Measurements from ENCODE around the gene VPS11.
"Not testable (repeated sequence)": the region's sequence is repeated elsewhere in the genome, so short reads cannot be mapped to it uniquely, and the experiment has no call there.

VPS11 gene

GRCh38 chr11:119039471-119039870 lies 28.1 kb upstream of the VPS11 start:
- not testable (repeated sequence) for DNase-seq

DNA sequence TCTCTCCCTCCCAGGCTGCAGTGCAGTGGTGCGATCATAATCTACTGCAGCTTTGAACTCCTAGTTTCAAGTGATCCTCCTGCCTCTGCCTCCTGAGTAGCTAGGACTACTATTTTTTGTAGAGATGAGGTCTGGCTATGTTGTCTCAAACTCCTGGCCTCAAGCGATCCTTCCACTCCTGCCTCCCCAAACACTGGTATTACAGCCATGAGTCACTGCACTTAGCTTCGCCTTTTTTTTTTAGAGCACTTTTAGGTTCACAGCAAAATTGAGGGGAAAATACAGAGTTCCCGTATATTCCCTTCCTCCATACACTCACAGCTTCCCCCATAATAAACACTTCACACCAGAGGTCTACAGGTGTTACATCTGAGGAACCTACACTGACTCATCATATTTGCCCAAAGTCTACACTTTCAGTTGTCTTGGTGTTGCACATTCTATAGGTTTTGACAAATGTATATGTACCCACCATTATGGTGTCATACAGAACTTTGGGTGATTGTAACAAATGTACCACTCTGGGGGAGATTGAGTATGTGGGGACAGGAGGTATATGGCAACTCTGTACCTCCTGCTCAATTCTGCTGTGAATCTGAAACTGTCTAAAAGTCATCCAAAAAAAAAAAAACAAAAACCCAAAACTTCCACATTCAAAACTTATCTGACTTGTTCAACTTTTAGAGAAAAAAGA lies 25.6 kb upstream of the VPS11 start:
- DNase-seq: no peak

DNA sequence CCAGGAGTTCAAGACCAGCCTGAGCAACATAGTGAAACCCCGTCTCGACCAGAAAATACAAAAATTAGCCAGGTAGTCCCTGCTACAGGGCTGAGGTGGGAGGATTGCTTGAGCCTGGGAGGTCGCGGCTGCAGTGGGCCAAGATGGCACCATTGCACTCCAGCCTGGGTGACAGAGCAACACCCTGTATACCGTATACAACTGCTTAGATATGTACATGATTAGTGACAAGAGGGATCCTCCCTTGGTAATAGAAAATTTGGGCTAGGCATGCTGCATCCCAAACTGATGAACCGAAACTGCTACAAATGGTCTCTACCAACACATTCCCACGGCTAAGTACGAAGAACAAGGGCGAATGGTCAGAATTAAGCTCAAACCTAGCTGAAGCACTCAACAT lies 24.7 kb upstream of the VPS11 start:
- DNase-seq: no peak

DNA sequence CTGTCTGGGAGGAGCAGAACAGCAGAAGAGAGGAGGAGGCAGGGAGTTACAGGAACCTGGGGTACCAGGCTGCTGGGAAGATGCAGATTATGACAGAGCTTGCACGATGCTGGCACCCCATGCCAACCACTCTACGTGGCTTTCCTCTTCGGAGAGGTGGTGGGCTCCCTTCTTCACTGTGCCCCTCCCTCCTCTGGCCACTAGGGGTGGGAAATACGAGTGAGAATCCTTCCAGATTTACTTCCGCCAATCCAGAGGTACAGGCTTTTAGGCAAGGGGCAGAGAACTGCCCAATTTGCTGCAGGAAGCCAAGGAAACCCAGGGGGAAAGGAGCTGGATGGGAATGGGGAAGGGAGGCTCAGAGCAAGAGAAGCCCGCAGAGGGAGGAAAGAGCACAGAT lies 22.9 kb upstream of the VPS11 start:
- no peak for DNase-seq

DNA sequence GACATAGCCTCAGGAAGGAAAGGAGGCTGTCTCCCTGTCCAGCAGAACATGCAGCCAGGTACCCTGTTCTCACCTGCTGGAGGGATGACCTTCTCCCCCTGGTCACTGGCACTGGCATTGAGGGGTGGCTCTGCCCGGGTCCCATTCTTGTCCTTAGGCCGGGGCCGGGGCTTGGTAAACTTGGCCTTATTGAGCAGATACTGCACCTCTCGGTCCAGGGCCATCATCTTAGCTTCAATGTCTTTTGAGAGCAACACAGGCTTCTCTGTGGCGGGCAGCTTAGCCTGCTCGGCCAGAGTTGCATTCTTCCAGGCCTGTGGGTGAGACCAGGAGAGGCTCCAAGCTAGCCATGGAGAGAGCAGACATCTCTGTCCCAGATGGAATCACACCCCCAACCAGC lies 21.1 kb upstream of the VPS11 start:
- DNase-seq: no peak

DNA sequence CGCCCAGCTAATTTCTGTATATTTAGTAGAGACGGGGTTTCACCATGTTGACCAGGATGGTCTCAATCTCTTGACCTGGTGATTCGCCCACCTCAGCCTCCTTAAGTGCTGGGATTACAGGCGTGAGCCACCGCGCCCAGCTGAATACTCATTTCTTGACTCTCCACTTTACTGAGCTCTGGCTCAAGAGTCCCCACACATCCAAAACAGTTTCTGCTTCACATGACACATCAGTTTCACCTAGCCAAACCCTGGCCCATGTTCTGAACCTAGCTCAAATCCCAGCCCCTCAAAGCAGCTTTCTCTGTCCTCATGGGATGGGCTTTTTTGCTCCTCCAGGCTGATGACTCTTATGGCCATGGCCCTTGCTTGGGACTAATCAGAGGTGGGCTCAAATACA lies 20.4 kb upstream of the VPS11 start:
- DNase-seq: no peak

DNA sequence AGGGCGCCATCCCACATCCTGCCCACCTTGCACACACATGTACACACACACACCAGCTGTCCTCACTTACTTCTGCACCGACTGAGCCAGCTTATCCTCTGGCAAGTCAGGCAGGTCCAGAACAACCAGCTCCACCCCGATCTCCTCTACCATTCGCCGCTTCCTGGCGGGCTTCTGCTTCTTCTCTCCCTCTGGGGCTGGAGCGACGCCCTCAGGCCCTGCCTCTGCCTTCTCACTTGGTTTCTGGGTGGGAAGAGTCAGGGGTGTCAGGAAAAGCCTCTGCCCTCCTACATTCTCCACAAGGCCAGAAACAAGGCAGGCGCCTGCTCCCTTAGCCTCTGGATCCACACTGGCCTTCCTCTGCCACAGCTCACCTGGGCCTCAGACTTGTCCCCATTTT lies 19.0 kb upstream of the VPS11 start:
- DNase-seq: no peak

GRCh38 chr11:119049081-119049480 lies 18.5 kb upstream of the VPS11 start:
- DNase-seq: no peak

DNA sequence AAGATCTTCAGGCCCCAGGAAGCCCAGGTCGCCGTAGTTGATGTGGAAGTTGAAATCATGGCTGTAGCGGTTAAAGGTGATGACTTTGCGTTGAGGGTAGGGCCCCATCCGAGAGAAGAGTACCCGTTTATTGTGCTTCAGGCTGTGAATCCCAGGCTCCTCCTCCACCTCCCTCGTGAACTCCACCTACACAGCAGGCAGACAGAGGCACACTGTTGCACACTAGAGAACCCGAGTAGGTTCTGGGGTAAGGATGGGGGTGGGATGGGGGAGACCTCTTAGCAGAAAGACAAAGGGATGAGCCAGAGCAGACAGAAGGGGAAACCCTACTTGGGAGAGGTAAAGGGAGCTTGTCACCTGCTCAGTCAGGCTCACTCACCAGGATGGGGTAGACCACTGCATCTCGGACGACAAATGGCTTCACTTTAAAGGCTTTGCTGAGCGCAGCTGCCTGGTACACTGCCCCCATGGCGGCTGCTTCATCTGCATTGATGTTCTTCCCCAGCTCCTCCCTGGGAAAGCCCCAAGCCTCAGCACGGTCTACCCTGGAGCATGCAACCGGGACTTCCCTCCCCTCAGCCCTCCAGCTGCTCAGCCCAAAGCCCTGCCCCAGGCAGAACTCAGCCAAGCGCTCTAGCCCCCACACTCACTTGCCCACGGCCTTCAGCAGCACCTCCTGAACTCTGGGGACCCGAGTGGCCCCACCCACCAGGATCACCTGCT lies 16.0 kb upstream of the VPS11 start:
- DNase-seq: no peak

GRCh38 chr11:119052163-119052814 lies 15.3 kb upstream of the VPS11 start:
- DNase-seq: no peak

DNA sequence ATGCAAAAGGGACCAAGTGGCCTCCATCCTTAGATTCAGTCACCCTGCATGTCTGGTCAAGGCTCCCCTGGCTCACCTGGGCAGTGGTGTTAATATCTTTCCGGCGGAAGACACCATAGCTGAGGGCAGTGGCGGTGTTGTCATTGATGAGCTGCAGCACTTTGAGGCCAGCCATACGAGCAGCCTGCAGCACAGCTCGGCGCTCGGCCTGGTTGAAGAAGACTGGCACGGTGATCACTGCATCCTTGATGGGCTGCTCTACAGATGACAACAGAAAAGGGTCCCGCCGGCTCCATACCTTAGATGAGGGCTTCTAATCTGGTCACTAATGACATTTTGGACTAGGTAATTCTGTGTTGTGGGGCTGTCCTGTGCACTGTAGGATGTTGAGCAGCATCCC lies 13.2 kb upstream of the VPS11 start:
- DNase-seq: no peak

- no peak for DNase-seq
Measured at GRCh38 chr11:119055901-119056300, 11.7 kb upstream of the VPS11 start.

DNA sequence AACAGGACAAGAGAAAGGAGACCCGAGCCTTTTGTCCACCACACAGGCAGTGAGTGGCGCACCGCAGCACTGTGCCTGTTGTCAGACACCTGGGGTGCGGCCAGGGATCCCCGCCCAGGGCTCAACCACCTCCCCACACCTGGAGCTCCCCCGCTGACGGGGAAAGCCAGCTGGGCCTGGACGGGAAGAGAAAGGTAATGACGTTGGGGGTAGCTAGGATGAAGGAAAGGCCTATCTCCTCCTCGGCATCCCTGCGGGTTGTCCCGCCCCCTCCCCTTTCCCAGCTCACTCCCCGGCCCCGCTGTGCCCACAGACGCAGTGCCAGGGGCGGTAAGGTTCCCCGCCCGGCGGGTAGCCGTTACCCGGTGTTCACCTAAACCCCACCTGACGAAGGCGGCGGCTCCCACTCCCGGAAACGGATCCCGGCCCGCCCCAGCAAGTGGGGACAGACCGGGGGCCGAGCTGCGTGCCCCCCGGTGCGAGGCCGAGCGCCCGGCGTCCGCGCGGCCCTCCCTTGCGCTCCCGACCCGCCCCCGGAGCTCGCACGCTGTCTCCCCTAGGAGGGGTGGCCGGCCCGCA lies 11.1 kb upstream of the VPS11 start:
- DNase-seq: peak; percentile 51

- DNase-seq: peak; percentile 99
Measured at GRCh38 chr11:119057000-119057769, 10.4 kb upstream of the VPS11 start, which contains the start of gene HYOU1. HYOU1 (minus strand) TSS chr11:119057205; CDS start chr11:119056160, 1,045 bp downstream.

- DNase-seq: not testable (repeated sequence)
Measured at GRCh38 chr11:119059128-119059527, 8.5 kb upstream of the VPS11 start.

GRCh38 chr11:119061256-119061655 lies 6.4 kb upstream of the VPS11 start:
- no peak for DNase-seq

DNA sequence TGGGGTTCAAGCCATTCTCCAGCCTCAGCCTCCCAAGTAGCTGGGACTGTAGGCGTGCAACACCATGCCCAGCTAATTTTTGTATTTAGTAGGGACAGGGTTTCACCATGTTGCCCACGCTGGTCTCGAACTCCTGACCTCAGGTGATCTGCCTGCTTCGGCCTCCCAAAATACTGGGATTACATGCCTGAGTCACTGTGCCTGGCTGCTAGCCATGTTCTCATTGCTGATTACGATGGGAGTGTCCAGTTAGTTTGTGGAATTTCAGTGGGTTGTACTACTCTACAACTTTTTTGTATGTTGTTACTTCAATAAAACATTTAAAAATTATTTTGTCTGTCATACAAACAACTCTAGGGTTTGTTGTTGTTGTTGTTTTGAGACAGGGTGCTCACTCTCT lies 4.8 kb upstream of the VPS11 start:
- no peak for DNase-seq

- DNase-seq: peak; percentile 34
Measured at GRCh38 chr11:119065369-119065768, 2.2 kb upstream of the VPS11 start.

DNA sequence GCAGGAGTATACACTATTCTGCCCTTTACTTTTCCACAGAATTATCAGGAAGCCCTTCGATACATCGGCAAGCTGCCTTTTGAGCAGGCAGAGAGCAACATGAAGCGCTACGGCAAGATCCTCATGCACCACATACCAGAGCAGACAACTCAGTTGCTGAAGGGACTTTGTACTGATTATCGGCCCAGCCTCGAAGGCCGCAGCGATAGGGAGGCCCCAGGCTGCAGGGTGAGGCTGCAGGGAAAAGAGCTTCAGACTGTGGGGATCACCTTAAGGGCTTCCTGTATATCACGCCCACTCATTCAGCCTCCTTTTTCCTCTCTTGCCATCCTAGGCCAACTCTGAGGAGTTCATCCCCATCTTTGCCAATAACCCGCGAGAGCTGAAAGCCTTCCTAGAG lies 10.2 kb downstream of the VPS11 start:
- DNase-seq: no peak

GRCh38 chr11:119078675-119079420 lies 11.2 kb downstream of the VPS11 start:
- no peak for DNase-seq

GRCh38 chr11:119081682-119082260 lies 14.2 kb downstream of the VPS11 start:
- no peak for DNase-seq
